Stimulated activated CD4-positive, alpha-beta T cell treated with anti-CD3 and anti-CD28 coated beads, Interleukin-4, amount 100 ng/mL, for 48 hours (primary cell): ENCODE results near the gene GLT6D1.

Experiments
- DNase-seq, 2 donors: peaks; one replicate each; pipeline ENCODE4 v3.0.0-alpha.2; 2020; ENCODE audit warnings: low read depth in 2 of 2

Gene GLT6D1

GRCh38 chr9:135622415-135623020 lies 16.8 kb downstream of the GLT6D1 start:
- no peak for DNase-seq

DNA sequence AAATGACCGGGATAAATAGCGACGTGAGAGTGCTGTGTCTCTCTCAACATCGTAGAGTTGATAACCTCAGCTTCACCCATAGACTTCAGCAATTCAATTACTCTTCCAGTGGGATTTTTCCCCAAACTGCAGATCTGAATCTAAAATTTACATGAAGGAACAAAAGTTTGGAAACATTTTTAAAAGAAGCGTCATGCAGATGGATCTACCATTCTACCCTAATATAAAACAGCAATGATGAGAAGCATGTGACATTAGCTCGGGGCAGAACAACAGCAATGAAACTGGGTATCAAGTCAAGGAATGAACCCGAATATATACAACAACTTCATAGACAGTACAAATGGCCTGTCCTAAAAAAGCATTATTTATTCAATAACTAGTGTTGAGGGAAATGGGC lies 18.8 kb downstream of the GLT6D1 start:
- no peak for DNase-seq

DNA sequence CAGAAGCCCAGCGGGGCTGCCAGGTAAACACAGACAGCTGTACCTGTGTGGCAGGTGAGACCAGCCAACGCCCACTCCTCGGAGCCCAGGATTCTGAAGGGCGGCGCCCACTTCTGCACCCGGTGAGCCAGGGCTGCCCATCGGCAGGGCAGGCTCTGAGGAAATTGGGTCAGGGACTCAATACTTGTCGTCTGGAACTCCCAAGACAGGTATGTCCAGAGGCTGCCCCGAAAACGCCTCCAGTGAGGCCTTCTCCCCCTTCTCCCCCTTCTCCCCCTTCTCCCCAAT lies 19.8 kb downstream of the GLT6D1 start:
- no peak for DNase-seq

GRCh38 chr9:135618866-135619598 lies 20.3 kb downstream of the GLT6D1 start:
- DNase-seq: no peak

DNA sequence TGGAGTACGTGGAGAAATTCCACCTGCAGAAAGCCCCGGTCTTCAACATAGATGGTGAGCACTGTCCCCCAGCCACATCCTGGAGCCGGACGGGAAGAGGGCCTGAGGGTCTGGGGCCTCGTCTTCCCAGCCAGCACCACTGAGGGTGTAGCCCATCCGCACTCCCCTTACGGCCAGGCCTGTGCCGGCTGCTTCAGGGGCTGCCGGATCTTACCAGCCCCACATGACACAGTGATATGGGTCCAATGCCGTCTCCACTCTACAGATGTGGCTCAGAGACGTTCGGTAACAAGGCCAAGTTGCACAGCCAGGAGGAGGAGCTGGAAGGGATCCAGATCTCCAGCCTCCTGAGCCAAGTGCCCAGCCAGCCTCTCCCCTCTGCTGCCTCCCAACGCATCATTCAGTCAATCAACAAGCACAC lies 21.3 kb downstream of the GLT6D1 start:
- no peak for DNase-seq

DNA sequence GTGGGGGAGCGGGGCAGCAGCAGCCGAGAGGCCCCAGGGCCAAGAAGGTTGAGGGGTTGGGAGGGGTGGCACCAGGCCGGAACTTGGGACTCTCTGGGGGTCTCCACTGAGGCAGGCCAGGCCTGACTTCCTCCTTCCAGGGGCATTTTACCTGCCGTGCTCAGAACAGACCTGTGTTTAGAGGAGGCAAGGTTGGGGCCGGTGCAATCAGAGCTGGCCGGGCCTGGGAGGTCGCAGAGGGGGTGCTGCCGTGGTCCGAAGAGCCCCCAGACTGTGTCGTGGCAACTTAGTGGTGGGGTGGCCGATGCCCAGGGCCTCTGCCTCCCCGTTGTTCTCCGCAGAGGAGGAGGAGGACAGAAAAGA lies 21.8 kb downstream of the GLT6D1 start:
- no peak for DNase-seq

DNA sequence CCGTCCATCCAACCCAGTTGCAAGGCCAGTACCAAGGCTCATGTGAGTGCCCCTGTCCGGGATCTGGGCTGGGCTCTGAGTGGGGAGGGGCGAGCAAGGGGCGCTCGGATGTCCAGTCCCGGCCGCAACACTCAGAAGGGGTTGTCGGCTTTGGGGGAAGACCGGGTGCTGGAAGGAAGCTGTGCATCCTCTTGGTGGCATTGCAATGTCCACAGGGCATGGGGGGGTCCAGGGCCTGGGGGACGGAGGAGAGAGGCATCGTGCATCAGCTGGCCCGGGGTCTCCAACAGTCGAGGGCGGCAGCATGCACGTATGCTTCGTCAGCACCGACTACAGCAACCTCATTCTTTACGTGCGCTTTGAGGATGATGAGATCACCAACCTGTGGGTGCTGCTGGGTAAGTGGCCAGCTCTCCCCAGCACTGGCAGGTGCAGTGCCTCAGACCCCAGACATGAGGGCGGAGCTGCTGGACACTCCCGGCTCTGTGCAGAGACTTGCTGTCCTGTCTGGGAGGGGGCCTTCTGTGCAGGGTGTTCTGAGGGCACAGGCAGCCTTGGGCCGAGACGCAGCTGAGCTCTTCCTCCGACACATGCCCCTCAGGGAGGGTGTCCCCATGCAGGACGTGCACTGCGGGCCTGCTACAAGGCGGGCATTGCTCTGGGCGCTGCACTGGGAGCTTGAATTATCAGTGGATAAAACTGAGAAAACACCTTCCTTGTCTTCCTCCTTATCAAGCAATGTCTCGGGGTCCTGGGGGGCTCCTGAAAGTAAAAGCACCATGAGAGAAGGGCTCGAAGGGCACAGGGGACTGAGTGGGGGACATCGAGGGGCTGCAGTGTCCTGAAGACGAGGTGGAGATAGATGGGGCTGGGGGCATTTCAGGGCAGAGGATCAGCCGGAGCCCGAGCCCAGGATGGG lies 22.5 kb downstream of the GLT6D1 start:
- no peak for DNase-seq

DNA sequence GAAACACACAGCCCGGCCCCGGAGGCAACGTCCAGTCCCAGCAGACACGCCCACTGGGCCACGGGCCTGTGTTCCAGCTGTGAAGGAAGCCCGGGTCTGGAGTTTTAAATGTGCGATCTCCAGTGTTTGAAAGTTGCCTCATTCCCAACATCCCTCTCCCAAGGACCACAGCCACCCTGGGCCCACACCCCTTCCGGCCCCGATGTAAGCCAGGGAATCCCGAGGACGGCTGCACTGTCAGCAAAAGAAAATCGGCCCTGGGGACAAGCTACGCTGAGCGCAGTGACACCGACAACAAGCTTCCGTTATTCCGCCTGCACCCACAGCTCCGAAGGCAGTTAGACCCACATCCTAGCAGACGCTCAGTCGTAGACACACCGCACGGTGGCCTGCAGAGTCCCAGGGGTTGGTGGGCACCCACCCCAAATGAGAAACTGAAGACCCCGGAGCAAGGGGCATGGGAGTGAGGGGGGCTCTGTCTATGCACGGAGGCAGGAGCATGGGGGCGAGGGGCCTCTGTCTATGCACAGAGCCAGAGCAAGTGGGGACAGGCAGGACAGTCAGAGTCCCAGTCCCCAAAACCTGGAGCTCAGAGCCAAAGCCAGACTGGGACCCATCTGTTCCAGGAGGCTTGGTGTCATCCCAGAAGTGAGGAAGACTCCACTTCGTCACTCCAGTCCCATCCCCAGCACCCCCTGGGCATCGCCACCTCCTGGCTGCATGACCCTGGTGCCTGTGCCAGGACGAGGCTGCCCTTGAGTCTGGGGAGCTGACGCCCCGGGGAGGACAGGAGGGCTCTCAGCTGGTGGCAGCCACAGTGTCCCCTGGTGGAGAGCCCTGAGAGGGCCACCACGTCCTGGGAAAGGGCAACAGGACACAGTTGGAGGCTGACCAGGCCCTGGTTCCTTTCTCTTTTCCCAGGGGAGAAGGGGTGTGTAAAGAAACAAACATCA lies 23.4 kb downstream of the GLT6D1 start:
- DNase-seq: no peak

- DNase-seq: no peak
These were observed 24.3 kb downstream of the GLT6D1 start for GRCh38 chr9:135614821-135615665.

GRCh38 chr9:135613946-135614805 lies 25.2 kb downstream of the GLT6D1 start:
- no peak for DNase-seq

DNA sequence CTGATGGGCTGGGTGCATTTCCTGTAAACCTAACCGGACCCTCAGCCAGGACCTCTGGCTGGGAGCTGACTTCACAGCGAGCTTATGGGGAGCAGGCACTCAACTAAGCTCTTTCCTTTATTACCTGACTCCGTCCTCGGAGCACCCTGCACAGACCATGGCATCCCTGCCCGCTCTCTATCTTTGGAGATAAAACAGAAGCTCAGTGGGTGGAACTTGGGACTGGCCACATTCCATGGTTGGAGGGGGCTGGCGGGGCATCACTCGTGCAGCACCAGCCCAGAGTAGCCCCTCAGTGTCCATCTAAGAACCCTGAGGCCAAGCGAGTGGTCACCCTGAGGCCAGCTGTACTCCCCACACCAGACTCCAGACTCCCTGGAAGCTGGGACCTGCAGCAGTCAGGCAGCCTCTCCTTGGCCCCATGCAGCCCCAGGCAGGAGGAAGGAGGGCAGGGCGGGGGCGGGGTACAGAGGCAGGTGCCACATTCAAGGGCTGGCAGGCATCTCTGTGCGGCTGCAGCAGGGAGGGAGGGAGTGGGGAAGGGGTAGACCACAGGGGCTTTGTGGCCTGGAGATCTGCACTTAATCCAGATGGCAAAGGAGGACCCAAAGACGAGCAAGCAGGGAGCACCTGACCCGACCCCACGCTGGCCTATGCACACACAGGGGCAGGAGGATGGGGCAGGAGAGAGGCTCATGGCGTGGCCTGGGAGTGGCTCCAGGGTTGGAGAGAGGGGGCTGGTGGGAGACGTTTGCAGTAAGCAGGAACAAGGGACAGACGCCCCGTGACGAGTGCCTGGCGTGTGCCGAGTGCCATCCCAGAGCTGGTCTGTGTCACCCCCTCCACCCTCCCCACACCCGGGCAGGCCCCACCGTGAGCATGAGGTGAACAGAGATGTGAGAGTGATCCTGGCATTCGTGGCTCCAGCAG lies 26.1 kb downstream of the GLT6D1 start:
- DNase-seq: no peak

DNA sequence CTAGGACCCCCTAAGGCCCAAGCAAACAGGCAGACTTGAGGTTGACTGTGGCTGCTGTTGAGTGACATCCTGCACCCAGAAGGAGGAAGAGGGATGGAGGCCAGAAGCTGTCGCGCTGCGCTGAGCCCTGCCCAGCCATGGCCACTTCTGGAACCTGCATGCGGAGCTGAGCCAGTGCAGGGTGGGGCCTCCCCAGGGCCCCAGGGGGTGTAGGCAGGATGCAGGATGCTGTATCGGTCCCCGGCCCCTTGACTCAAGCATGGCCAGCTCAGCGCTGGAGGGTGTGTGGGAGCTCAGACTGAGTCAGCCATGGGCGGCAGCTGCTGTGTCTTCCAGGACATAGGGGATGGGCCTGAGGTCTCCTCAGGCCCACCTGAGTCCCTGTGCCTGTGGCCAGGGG lies 26.9 kb downstream of the GLT6D1 start:
- no peak for DNase-seq

GRCh38 chr9:135611875-135612209 lies 27.5 kb downstream of the GLT6D1 start:
- no peak for DNase-seq

- no peak for DNase-seq
These were observed 28.0 kb downstream of the GLT6D1 start for GRCh38 chr9:135611142-135611874.

DNA sequence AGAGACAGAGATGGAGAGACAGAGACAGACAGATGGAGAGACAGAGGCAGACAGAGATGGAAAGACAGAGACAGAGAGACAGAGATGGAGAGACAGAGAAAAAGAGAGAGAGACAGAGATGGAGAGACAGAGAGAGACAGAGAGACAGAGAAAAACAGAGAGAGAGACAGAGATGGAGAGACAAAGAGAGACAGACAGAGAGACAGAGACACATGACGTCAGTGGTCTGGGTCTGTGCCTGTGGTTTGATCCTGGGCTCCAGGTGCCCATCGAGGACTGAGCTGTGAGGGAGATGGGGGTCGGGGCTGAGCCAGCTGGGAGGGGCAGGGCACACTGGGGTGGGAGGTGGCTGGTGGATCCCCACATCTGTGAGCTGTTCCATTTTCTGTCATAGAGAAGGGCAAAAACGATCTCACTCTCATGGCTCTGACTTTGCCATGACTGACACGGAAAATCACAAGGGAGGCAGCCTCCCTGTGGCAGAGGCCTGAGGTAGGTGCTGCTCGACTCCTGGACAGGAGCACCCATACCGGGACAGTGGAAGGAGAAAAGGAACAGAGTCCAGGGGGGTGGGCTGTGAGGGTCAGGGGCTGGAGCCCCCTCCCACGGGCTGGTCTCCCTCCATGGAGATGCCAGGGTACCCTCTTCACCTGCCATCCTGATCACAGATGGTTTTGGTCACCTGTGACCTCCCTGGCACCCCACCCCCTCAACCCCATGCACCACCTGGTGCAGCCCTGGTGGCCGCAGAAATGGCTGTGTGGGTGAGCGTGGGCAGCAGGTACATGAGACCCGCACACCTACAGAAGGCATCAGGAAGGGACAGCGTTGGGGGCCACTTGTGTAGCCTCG lies 28.8 kb downstream of the GLT6D1 start:
- DNase-seq: no peak

- no peak for DNase-seq
These were observed 29.9 kb downstream of the GLT6D1 start for GRCh38 chr9:135609366-135609955.

DNA sequence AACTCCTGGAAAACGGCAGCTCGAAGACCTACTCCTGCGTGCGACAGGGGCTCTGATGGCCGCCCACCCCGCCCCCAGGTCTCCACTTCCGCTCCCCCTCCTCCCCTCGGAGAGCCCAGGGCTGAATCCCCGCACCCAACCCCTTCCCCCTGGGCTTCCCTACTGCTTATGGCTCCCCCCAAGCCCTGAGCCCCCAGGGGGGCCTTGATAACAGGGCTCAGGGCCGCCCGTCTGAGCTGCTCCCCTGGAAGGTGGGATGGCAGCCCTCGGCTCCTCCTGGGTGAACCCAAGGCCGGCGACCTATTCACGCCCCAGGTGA lies 30.4 kb downstream of the GLT6D1 start:
- no peak for DNase-seq
